Loucy (cell line): ENCODE measurements around the gene SYT7.

ENCODE experiments used
- CTCF ChIP-seq: fragments of 200-600 bp; sonication (generic); conservative IDR thresholded peaks from 2 replicates; pipeline ENCODE4 v1.5.1; 2014; ENCODE audit warnings: mild to moderate bottlenecking, antibody characterized with exemption, low read length
- EZH2phosphoT487 ChIP-seq: fragments of 200-600 bp; IDR thresholded peaks from 2 replicates; pipeline ENCODE4 v1.6.1; 2018; ENCODE audit warnings: antibody characterized with exemption, mild to moderate bottlenecking, moderate library complexity, borderline replicate concordance

DNA sequence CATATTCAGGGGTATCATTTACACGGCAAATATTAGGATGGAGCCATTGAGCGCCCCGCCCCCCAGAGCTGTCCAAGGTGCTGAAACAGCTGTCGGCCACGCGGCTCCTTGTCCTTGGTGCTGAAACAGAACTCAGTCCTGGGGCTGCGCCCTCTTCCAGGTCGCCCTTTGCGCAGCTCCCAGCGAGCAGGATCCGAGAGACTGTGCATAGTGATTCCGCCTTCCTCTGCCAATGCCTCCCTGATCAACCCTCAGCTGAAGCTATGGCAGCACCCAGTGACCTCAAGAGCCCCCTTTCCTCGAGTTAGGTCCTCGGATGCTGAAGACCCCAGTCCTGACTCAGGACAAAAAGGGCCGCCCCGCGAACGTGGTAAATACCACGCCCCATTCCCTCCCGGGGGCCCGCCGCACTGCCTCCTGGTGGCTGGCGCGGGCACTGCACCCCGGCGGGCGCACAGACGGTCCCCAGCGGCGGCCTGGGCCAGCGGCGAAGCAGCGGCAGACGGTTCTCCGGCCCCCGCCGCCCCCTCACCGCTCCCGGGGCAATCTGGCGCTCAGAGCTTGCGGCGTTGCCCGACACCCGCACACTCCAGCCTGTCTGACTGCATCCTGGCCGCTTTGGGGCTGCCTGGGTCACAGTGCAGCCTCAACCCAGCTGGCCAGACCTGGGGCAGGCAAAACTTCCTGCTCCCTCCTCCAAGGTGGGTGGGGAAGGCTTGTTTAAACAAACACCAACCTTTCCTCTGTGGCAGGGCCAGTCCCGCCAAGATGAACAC lies 13.4 kb downstream of the SYT7 start:
- TF ChIP-seq CTCF = 0 out of 2 replicates have a peak, but pooled peaks have one; percentile 13
- TF ChIP-seq EZH2phosphoT487 = no peak
